HG03095 (cell line): ENCODE data around the gene CD83.

Experiments
- ATAC-seq: cut with Tn5 transposase; IDR thresholded peaks from one replicate; pipeline ENCODE4 v1.9.1; 2021; ENCODE audit warnings: moderate library complexity; ENCODE audit not compliant: unreplicated experiment

Gene CD83

GRCh38 chr6:14123386-14124111 lies 6.0 kb downstream of the CD83 start:
- no peak for ATAC-seq

- no peak for ATAC-seq
Observed at GRCh38 chr6:14125346-14125745, 7.8 kb downstream of the CD83 start.

DNA sequence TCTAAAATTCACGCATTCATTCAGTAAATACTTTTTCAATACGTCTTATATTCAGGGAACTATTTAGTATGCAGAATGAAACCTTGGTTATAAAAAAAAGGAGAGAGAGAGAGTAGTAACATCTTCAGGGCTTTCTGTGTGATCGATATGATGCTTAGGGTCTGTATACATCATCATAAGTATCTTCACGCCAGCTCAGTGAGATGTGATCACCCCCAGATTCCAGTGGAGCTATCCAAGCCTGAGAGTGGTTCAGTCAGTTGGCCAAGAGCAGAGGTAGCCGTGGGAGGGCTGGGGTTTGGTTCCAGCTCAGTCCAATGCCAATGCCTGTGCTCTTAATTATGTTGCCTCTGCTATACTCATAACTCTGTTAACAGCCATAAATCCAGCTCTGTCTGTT lies 8.6 kb downstream of the CD83 start:
- ATAC-seq: no peak

GRCh38 chr6:14127611-14128010 lies 10.0 kb downstream of the CD83 start:
- ATAC-seq: no peak

GRCh38 chr6:14128012-14128411 lies 10.4 kb downstream of the CD83 start:
- ATAC-seq: no peak

DNA sequence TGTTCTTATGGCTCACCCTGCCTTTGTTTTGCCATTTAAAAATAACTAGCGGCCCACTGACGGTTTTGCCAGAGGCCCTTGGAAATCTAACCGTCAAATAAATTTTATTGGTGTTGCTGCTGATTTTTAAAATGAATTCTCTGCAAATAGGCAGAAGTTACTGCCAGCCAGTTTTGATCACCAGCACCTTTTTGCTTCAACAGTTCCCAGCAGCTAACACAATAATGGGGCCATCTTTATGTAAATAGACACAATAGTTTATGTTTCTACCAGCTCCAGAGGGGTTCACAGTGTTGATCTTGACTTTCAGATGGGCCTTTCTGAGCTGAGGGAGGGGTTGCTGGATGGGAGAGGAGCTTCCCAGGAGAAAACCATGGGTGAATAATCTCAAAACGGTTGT lies 11.2 kb downstream of the CD83 start:
- ATAC-seq: no peak

DNA sequence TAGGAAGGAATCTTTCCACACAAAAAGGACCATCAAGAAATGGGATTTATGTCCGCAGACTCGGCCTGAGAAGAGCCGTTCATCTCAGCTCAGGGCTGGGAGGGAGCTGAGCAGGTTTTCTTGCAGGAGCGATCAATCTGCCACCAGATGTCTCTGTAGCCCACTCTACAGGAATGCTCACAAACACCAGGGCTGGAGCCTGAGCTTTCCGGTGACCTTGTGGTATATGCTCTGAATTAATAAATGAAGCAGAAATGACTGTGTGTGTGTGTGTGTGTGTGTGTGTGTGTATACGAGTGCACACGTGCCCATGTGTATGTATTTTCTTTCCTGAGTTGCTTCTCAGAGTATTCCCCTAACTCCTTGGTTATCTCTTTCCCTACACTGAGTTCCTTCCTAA lies 12.0 kb downstream of the CD83 start:
- peak; percentile 53 for ATAC-seq

DNA sequence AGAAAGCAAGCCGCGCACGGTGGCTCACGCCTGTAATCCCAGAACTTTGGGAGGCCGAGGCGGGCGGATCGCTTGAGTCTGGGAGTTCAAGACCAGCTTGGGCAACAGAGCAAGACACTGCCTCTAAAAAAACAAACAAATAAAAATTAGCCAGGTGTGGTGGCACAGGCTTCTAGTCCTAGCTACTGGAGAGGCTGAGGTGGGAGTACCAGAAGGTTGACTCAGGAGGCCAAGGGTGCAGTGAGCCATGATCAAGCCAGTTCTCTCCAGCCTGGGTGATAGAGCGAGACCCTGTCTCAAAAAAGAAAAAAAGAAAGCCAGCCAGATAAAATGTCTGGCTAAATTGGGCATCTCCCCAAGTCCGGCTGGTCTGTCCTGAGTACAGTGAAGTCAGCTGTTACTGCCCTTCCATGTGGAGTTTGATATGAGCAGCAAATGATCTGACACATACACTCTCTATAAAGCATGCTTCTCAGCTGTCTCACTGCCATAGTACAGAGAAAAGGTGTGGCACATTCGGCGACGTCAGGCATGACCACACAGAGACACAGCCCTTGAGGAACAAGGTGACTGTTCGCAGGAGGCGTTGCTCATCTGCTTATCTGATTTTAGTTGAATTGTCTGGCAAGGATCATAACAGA lies 13.0 kb downstream of the CD83 start:
- ATAC-seq: no peak

DNA sequence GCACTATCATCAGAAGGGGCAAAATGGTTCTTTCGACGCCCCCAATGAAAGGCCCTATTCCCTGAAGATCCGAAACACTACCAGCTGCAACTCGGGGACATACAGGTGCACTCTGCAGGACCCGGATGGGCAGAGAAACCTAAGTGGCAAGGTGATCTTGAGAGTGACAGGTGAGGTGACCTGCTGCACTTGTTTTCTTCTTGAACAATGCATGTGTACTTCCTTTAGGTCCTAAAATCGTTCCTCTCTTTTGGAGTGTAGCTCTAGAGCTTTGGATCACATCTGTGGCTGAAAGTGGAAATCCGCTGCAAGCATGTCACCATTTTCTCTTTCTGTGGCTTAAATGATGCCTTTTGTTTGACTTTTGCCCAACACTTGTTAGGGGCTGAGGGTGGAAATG lies 14.0 kb downstream of the CD83 start:
- ATAC-seq: no peak

DNA sequence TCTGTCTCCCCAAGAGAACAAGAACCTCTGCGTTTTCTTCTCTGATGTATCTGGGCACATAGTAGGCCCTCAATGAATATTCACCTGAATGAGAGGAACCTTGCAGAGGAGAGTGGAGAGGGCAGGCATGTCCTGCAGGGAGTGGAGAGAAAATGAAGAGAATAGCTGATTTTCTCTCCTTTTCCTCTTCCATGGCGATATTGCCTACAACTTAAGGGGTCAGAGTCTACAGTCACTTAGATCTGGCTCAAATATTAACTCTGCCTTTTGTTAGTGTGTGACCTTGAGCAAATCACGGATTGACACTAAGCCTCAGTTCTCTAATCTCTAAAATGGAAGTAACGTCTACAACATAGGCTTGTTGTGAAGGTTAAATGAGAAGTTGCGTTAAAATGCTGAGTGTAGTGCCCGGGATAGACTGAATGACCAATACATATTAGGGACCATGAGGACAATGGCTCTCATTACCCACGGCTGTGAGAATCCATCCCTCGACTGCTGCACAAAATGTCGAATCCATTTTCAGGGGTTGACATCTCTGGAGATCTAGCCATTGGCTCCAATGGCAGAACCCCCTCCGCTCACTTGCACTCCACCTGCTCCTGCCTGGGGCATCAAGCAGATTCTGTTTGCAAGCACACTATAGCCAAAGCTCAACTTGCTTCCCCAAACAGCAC lies 14.8 kb downstream of the CD83 start:
- no peak for ATAC-seq

- ATAC-seq: no peak
Observed at GRCh38 chr6:14132921-14133275, 15.3 kb downstream of the CD83 start.

GRCh38 chr6:14134211-14134910 lies 16.8 kb downstream of the CD83 start:
- ATAC-seq: no peak

GRCh38 chr6:14135893-14136539 lies 18.4 kb downstream of the CD83 start:
- no peak for ATAC-seq

DNA sequence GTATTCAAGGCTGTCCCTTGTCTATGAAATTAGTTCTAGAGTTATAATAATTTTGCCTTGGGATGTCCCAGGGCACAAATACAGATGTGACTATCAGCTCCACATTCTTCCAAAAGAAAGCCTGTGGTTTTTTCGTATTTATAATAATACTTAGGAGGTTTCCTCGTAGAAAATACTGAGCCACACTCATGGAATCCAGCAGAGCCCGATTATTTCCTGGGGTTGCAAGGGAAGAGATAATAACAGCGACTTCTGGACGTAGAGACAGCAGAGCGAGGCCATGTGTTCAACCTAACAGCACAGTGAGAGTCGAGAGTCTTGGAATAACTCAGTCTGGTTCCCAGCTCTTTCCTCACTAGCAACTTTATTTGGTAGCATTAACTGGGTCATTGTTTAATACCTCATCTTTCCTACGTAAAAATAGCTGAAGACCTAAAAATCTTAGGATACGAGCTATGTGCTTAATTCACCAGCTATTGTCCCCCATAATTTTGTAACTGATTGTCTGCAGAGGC lies 21.2 kb downstream of the CD83 start:
- ATAC-seq: no peak

DNA sequence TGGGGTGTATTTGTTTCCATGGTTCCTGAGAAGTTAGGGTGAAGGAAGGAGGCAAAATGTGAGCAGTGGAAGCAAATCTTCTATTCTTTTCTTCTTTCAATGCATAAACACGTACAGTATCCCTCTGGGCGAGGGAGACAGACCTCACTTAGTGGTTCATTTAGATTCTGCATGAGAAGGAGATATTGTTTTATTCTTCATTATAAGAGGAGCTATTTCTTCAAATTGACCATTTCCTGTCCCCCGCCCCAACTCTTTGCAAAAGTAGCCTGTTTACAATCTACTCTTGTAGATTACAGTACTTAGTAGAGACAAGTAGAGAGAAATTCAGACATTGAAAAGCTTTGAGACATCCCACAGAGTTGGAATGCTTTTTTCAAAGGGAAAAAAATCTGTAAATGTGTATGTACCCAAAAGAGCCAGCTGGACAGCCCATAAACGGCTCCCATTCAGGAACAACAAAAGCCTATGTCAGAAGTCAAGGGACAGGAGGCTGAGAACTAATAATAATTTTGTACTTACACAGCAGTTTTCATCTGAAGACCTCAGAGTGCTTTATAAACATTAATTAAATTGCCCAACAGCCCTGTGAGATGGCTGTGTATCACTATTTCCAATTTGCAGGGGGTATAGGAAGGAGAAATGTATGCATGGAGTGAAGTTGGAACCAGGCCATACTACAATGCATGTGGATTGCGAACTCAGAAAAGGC lies 23.9 kb downstream of the CD83 start:
- no peak for ATAC-seq

DNA sequence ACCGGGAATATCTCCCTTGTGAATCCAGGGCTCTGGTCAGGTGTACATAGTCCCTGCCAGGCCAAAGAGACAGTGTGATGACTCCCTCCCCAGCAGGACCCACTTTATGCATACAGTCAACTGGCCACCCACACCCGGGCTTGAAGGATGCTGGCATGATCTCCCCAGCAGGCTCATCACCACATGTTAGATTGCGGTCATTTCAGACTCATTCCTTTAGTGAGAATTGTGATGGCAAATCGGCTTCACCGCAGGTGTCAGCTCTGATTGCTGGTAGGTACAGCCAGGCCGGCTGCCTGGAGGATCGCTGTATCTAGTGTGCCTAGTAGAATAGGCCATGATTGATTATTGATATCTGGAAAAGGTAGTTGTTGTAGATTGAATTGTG lies 24.5 kb downstream of the CD83 start:
- no peak for ATAC-seq

- ATAC-seq: no peak
Observed at GRCh38 chr6:14142511-14143223, 25.1 kb downstream of the CD83 start.

- ATAC-seq: no peak
Observed at GRCh38 chr6:14143305-14143704, 25.7 kb downstream of the CD83 start.

DNA sequence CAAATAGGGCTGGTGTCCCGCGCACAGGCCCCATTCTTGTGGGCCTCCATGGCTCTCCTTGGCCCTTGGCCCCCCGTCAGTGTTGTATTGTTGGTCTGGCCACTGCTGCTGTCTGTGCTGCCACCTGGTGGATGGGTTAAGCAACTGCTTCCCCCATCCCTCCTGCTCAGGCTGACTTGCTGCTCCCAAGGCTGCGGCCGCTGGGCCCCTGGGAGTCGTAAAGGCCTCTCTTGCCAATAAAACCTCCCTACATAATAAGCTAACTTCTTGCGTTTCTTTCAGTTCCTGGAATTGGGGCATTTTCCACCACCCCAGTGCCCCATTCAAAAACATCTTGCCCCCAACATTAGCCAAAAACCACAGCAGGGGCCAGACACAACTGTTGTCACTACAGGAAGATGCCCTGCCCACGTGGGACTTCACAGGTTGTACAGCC lies 27.1 kb downstream of the CD83 start:
- peak; percentile 80 for ATAC-seq
